Measurements from ENCODE around the gene MBD4. TPM values are rescaled to one million over a fixed set of nuclear protein-coding genes. Genes with fewer than 3 reads are reported as not detected.

MBD4 gene
- total and polyA plus RNA-seq, 2 donors (not counting 1 experiment from before 2014, with no cell fraction given): 95.7 to 140 TPM

DNA sequence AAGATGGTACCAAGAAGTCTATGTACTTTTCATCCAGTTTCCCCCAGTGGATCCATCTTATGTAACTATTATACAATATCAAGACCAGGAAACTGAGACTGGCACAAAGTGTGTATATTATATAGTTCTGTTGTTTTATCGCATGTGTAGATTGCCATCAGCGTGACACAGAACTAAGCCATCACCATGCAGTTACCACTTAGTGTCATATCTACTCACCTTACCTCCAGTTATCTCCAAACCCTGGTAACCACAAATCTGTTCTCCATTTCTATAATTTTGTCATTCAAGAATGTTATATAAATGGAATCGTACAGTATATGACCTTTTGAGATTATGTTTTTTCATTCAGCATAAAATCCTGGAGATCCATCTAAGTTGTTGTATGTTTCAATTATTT is 23.3 kb upstream of the MBD4 start:
- no peaks in the 10 kb centered on the region for H3K4me1 Mint-ChIP-seq
- H2AFZ ChIP-seq (ENCODE audit: insufficient read depth, low read depth, low read length, poor library complexity, severe bottlenecking): no peak overlapping the region
- H4K20me1 ChIP-seq (ENCODE audit: control insufficient read depth, insufficient read depth, low read length, poor library complexity, severe bottlenecking): no peaks in the 10 kb centered on the region
- no peaks in the 10 kb centered on the region for H3K9me3 ChIP-seq (ENCODE audit: control extremely low read depth in 1 of 3, control insufficient read depth in 2 of 3, insufficient read depth in 1 of 3, low read length in 2 of 3)
- no peaks in the 10 kb centered on the region for H3K27me3 Mint-ChIP-seq
- H3K27ac Mint-ChIP-seq: no peak overlapping the region
- TF ChIP-seq, protein P1, sequence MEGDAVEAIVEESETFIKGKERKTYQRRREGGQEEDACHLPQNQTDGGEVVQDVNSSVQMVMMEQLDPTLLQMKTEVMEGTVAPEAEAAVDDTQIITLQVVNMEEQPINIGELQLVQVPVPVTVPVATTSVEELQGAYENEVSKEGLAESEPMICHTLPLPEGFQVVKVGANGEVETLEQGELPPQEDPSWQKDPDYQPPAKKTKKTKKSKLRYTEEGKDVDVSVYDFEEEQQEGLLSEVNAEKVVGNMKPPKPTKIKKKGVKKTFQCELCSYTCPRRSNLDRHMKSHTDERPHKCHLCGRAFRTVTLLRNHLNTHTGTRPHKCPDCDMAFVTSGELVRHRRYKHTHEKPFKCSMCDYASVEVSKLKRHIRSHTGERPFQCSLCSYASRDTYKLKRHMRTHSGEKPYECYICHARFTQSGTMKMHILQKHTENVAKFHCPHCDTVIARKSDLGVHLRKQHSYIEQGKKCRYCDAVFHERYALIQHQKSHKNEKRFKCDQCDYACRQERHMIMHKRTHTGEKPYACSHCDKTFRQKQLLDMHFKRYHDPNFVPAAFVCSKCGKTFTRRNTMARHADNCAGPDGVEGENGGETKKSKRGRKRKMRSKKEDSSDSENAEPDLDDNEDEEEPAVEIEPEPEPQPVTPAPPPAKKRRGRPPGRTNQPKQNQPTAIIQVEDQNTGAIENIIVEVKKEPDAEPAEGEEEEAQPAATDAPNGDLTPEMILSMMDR (IDR thresholded peaks at IDR 0.05): no peak
- no peak for TF ChIP-seq EZH2 (IDR thresholded peaks at IDR 0.05; ENCODE audit: borderline replicate concordance, insufficient read depth, low read depth, low read length, poor library complexity, severe bottlenecking)
- H3K9ac ChIP-seq (ENCODE audit: low read length): no peak overlapping the region
- peaks cover 1 to 5% of the 10 kb centered on the region in 2 experiments for H3K36me3 ChIP-seq (replicated peaks in 1 of 2; ENCODE audit: control extremely low read depth in 1 of 2, control insufficient read depth in 1 of 2, extremely low read depth in 1 of 2, insufficient read depth in 2 of 2, low read length in 1 of 2)
- H3K79me2 ChIP-seq (ENCODE audit: control insufficient read depth, insufficient read depth, low read length): no peaks in the 10 kb centered on the region
- ChIA-PET POLR2A (no interaction called here), CTCF (no interaction called here)
- intact Hi-C loops (cut with micrococcal nuclease): no loop called here
- H3K4me1 ChIP-seq (ENCODE audit: control insufficient read depth in 2 of 2, insufficient read depth in 2 of 2, low read length in 2 of 2): no peaks in the 10 kb centered on the region
- WGBS (ENCODE audit: insufficient coverage): no CpG with 5 or more reads among the region's 3 CpGs
- no peaks in the 10 kb centered on the region for H3K27me3 ChIP-seq (replicated peaks in 1 of 4; ENCODE audit: control extremely low read depth in 1 of 4, control insufficient read depth in 3 of 4, insufficient read depth in 4 of 4, low read length in 3 of 4)
- H3K27ac ChIP-seq (ENCODE audit: low read length in 2 of 2): no peak overlapping the region
- no peaks in the 10 kb centered on the region for H3K9me3 Mint-ChIP-seq (ENCODE audit: insufficient read depth)
- ATAC-seq (ENCODE audit: low read depth) (no peak), DNase-seq (no peak)
- H3K4me3 Mint-ChIP-seq: no peak overlapping the region
- no peak overlapping the region for H3K4me3 ChIP-seq (ENCODE audit: control extremely low read depth in 1 of 5, extremely low read depth in 1 of 5, insufficient read depth in 1 of 5, low read depth in 2 of 5, low read length in 4 of 5)
- H3K4me2 ChIP-seq (replicated peaks; ENCODE audit: low read depth, low read length, poor library complexity, severe bottlenecking): no peak overlapping the region

DNA sequence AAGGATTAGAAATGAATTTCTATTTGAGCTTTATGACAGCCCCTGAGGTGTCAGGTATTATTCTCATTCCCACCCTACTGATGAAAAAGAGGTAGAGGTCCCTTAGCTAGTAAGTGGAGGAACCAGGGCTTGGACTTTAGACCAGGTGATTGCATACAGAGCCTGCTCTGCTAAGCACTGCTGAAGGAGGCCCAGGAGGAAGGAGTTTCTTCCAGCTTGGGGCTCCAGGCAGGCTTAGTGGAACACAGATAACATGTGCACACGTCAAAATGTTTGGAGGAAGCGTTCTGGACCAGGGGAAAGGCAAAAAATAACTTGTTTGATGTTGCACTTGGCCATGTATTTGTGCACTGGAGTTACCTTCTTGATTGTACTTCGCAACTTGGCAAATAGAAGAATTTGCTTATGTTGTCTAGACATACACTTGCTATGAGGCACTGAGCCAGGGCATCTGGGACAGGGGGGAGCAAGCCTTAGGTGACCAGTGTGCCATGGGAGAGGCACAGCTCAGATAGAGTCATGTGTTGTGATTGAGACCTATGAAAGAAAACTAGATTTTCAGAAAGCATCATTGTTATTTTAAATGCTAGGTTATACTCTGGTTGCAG is 22.7 kb upstream of the MBD4 start:
- WGBS (ENCODE audit: insufficient coverage): 98% methylated on average over 3 of the region's 3 CpGs
- Histone ChIP-seq H3K4me3 (ENCODE audit: control extremely low read depth in 1 of 5, extremely low read depth in 1 of 5, insufficient read depth in 1 of 5, low read depth in 2 of 5, low read length in 4 of 5) (no peak overlapping the region), H3K4me1 (ENCODE audit: control insufficient read depth in 2 of 2, insufficient read depth in 2 of 2, low read length in 2 of 2) (no peaks in the 10 kb centered on the region), H4K20me1 (ENCODE audit: control insufficient read depth, insufficient read depth, low read length, poor library complexity, severe bottlenecking) (no peaks in the 10 kb centered on the region), H3K36me3 (replicated peaks in 1 of 2; ENCODE audit: control extremely low read depth in 1 of 2, control insufficient read depth in 1 of 2, extremely low read depth in 1 of 2, insufficient read depth in 2 of 2, low read length in 1 of 2) (peaks cover 1 to 5% of the 10 kb centered on the region in 2 experiments), H3K27ac (ENCODE audit: low read length in 2 of 2) (no peak overlapping the region), H3K79me2 (ENCODE audit: control insufficient read depth, insufficient read depth, low read length) (no peaks in the 10 kb centered on the region), H2AFZ (ENCODE audit: insufficient read depth, low read depth, low read length, poor library complexity, severe bottlenecking) (no peak overlapping the region), H3K27me3 (replicated peaks in 1 of 4; ENCODE audit: control extremely low read depth in 1 of 4, control insufficient read depth in 3 of 4, insufficient read depth in 4 of 4, low read length in 3 of 4) (no peaks in the 10 kb centered on the region), H3K9ac (ENCODE audit: low read length) (no peak overlapping the region), H3K9me3 (ENCODE audit: control extremely low read depth in 1 of 3, control insufficient read depth in 2 of 3, insufficient read depth in 1 of 3, low read length in 2 of 3) (no peaks in the 10 kb centered on the region), H3K4me2 (replicated peaks; ENCODE audit: low read depth, low read length, poor library complexity, severe bottlenecking) (no peak overlapping the region)
- intact Hi-C loops (cut with micrococcal nuclease): no loop called here
- CTCF ChIA-PET: interaction anchor here (1.1 kb wide), 1 partner anchor 79 kb away, joined by 3 read pairs; no protein-coding TSS in a partner anchor
- H3K4me1 Mint-ChIP-seq: no peaks in the 10 kb centered on the region
- H3K4me3 Mint-ChIP-seq: no peak overlapping the region
- ATAC-seq (ENCODE audit: low read depth) (no peak), DNase-seq (no peak)
- no peaks in the 10 kb centered on the region for H3K9me3 Mint-ChIP-seq (ENCODE audit: insufficient read depth)
- no peaks in the 10 kb centered on the region for H3K27me3 Mint-ChIP-seq
- TF ChIP-seq EZH2 (IDR thresholded peaks at IDR 0.05; ENCODE audit: borderline replicate concordance, insufficient read depth, low read depth, low read length, poor library complexity, severe bottlenecking): no peak
- TF ChIP-seq, protein P1 (IDR thresholded peaks at IDR 0.05): no peak
- POLR2A ChIA-PET: no interaction called here
- H3K27ac Mint-ChIP-seq: no peak overlapping the region
